Activated T-helper 2 cell treated with anti-CD3 and anti-CD28 coated beads, Interferon-gamma antibody, Interleukin-2, Interleukin-4, amounts not matched to agents 10 μg/mL and 5 μg/mL and 100 μg/mL, durations not matched to agents 14 hours and 24 hours and 36 hours (primary cell): ENCODE results near the gene KCNS3. TPM values are rescaled to one million over a fixed set of nuclear protein-coding genes. Genes with fewer than 3 reads are reported as not detected.

ENCODE experiments used
- DNase-seq: peaks from one replicate; pipeline ENCODE4 v3.0.0; 2021; ENCODE audit warnings: low spot score
- H3K27ac Mint-ChIP-seq: one replicate; pipeline ENCODE4 v1.8.0; 2021; ENCODE audit warnings: mixed read lengths
- H3K27me3 Mint-ChIP-seq: one replicate; pipeline ENCODE4 v1.8.0; 2021; ENCODE audit warnings: low read depth, mixed read lengths
- H3K36me3 Mint-ChIP-seq: one replicate; pipeline ENCODE4 v1.8.0; 2021; ENCODE audit warnings: low read depth, mixed read lengths
- H3K4me1 Mint-ChIP-seq: one replicate; pipeline ENCODE4 v1.8.0; 2021; ENCODE audit warnings: low read depth, mixed read lengths
- H3K4me3 Mint-ChIP-seq: one replicate; pipeline ENCODE4 v1.8.0; 2021; ENCODE audit warnings: low read depth, mild to moderate bottlenecking, moderate library complexity, mixed read lengths
- H3K9me3 Mint-ChIP-seq: one replicate; pipeline ENCODE4 v1.8.0; 2021; ENCODE audit warnings: mixed read lengths
- intact Hi-C: fragments of 100-400 bp; cut with micrococcal nuclease; formaldehyde crosslinking; loops from one replicate; pipeline ENCODE4 v1.15.1; 2023
- total RNA-seq: library from RNA; stranded (reverse); gene quantifications from 2 replicates; pipeline ENCODE4 v1.2.3, GENCODE V29; 2022

The KCNS3 gene
- total RNA-seq, 1 donor from 2014 or later = 0.48 TPM

GRCh38 chr2:17933256-17933655 is 54.8 kb downstream of the KCNS3 start:
- H3K36me3 Mint-ChIP-seq = no peaks in the 10 kb centered on the region
- DNase-seq = no peak
- H3K4me1 Mint-ChIP-seq = no peaks in the 10 kb centered on the region
- no peaks in the 10 kb centered on the region for H3K9me3 Mint-ChIP-seq
- no peak overlapping the region for H3K27ac Mint-ChIP-seq
- no peak overlapping the region for H3K4me3 Mint-ChIP-seq
- intact Hi-C loops = no loop called here
- no peaks in the 10 kb centered on the region for H3K27me3 Mint-ChIP-seq

- no peak for DNase-seq
- Mint-ChIP-seq H3K4me3 (no peak overlapping the region), H3K27me3 (no peaks in the 10 kb centered on the region), H3K9me3 (no peaks in the 10 kb centered on the region), H3K27ac (no peak overlapping the region), H3K4me1 (no peaks in the 10 kb centered on the region), H3K36me3 (no peaks in the 10 kb centered on the region)
- intact Hi-C loops = no loop called here
These were observed 56.3 kb downstream of the KCNS3 start for GRCh38 chr2:17934721-17935120.

DNA sequence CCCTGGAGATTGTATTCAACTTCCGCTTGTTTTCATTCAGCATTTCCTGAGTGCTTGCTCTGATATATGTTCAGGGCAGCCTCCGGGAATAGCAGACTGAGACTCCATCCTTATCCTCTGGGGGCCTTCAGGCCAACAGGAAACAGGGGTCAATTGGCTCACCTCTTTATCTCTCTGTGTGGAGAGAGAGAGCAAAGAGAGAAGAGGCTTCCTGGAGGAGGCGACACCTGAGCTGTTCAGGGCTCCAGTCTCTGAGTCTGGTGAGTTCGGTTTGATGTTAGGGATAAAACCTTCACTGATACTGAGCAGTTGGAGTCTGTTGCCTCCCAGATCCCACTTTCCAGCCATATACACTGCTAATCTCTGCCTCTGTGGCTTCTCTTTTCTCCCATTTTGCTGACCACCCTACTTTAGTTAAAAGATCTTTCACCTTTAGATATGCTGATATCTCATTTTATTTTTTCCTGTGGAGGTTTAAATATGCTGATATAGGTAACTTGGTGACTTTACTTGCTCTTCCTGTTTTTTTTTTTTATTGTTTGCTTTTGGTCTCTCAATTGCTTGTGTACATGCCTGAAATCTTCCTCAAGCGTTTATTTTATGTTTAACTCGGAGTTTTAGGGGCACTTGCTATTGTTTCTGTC is 56.9 kb downstream of the KCNS3 start:
- Mint-ChIP-seq H3K27me3 (no peaks in the 10 kb centered on the region), H3K4me3 (no peak overlapping the region), H3K36me3 (no peaks in the 10 kb centered on the region), H3K4me1 (no peaks in the 10 kb centered on the region), H3K27ac (no peak overlapping the region), H3K9me3 (no peaks in the 10 kb centered on the region)
- intact Hi-C loops = no loop called here
- DNase-seq = no peak

DNA sequence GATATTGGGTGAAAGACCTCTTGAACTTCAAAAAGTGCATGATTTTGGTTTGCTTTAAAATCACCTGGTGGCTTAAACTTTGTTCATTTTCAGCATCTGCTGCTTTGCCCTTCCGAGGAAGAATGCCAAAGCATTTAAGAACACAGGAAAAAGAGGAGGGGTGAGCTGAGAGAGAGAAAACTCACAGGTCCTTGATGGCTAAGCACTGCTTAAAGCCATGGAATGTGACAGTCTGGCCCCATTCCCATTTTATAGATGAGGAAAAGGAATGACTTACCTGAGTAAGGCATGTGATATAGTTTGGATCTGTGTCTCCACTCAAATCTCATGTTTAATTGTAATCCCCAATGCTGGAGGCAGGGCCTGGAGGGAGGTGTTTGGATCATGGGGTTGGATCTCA is 58.1 kb downstream of the KCNS3 start:
- no peak overlapping the region for H3K4me3 Mint-ChIP-seq
- H3K27me3 Mint-ChIP-seq = no peaks in the 10 kb centered on the region
- H3K27ac Mint-ChIP-seq = no peak overlapping the region
- no peaks in the 10 kb centered on the region for H3K9me3 Mint-ChIP-seq
- H3K4me1 Mint-ChIP-seq = no peaks in the 10 kb centered on the region
- no peak for DNase-seq
- intact Hi-C loops = no loop called here
- H3K36me3 Mint-ChIP-seq = no peaks in the 10 kb centered on the region

DNA sequence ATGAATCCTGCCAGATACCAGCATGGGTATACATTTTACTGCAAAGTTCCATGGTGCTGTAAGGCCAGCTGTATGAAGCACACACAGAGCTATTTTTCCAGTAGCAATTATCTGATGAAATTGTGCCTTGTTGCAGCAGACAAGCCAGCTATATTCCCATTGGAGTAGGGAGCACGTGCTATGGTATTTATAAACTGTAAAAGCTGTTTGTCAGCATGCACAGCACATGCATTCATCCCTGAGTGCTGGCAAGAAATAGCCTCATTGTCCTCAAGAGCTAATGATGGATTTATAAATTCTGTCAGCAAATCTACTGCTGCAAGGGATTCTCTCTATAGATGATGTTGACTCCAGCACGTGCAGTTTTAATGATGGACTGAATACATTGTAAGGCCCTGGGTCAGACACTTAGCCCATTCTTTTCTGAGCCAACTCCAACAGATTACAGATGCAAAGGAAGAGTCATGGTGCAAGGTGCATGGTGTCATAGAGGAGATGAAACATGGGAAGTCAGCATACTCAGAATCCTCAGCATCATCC is 61.7 kb downstream of the KCNS3 start:
- Mint-ChIP-seq H3K4me1 (no peaks in the 10 kb centered on the region), H3K9me3 (no peaks in the 10 kb centered on the region), H3K36me3 (no peaks in the 10 kb centered on the region), H3K27me3 (no peaks in the 10 kb centered on the region), H3K4me3 (no peak overlapping the region), H3K27ac (no peak overlapping the region)
- DNase-seq = no peak
- intact Hi-C loops = no loop called here

GRCh38 chr2:17943444-17943843 is 65.0 kb downstream of the KCNS3 start:
- Mint-ChIP-seq H3K4me3 (no peak overlapping the region), H3K36me3 (no peaks in the 10 kb centered on the region), H3K27me3 (no peaks in the 10 kb centered on the region), H3K27ac (no peak overlapping the region), H3K9me3 (no peaks in the 10 kb centered on the region), H3K4me1 (no peaks in the 10 kb centered on the region)
- DNase-seq = no peak
- intact Hi-C loops = no loop called here

DNA sequence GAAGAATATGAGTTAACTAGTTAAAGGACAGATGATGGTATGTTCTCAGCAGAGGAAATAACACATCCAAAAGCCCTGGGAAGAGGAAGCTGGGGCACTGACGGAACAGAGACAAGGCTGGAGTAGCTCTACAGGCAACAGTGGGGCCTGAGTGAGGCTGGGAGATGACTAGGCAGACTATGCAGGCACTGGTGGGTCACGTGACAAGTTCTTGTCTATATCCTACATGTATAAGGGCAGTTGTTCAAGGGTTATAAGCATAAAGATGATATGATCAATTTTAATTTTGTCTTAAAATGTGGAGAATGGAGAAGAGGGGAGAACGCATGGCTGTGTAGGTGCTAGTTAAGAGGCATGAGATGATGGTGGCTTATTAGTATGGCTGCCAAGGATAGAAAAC is 68.6 kb downstream of the KCNS3 start:
- H3K9me3 Mint-ChIP-seq = no peaks in the 10 kb centered on the region
- no peaks in the 10 kb centered on the region for H3K4me1 Mint-ChIP-seq
- no peak overlapping the region for H3K27ac Mint-ChIP-seq
- H3K27me3 Mint-ChIP-seq = no peaks in the 10 kb centered on the region
- intact Hi-C loops = no loop called here
- no peaks in the 10 kb centered on the region for H3K36me3 Mint-ChIP-seq
- no peak overlapping the region for H3K4me3 Mint-ChIP-seq
- DNase-seq = no peak

GRCh38 chr2:17950006-17950405 is 71.5 kb downstream of the KCNS3 start:
- Mint-ChIP-seq H3K27ac (no peak overlapping the region), H3K36me3 (no peaks in the 10 kb centered on the region), H3K4me1 (no peaks in the 10 kb centered on the region), H3K27me3 (no peaks in the 10 kb centered on the region), H3K9me3 (no peaks in the 10 kb centered on the region), H3K4me3 (no peak overlapping the region)
- no peak for DNase-seq
- intact Hi-C loops = no loop called here

DNA sequence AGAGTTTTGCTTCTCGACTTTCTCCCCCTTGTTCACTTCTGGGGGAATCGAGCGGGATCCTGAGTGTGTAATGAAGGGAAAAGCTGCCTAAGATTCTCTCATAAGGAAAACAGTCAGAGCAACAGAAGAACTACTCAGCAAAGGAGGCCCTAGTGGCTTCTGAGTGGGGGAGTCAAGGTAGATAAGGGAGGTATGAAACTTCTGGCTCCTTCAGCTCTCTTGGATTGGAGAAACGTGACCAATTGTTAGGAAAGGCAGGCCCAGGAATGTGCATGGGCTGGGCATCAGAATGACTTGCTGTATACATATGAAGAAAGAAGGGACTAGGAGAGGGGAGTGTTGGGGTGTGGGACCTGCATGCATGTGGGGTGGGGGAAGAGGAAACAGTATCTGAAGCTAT is 73.1 kb downstream of the KCNS3 start:
- Mint-ChIP-seq H3K4me1 (no peaks in the 10 kb centered on the region), H3K4me3 (no peak overlapping the region), H3K9me3 (no peaks in the 10 kb centered on the region), H3K27ac (no peak overlapping the region), H3K27me3 (no peaks in the 10 kb centered on the region), H3K36me3 (no peaks in the 10 kb centered on the region)
- intact Hi-C loops = no loop called here
- DNase-seq = no peak

GRCh38 chr2:17958466-17959092 is 80.1 kb downstream of the KCNS3 start:
- H3K4me1 Mint-ChIP-seq = no peaks in the 10 kb centered on the region
- no peaks in the 10 kb centered on the region for H3K9me3 Mint-ChIP-seq
- no peaks in the 10 kb centered on the region for H3K36me3 Mint-ChIP-seq
- no peak overlapping the region for H3K4me3 Mint-ChIP-seq
- intact Hi-C loops = no loop called here
- H3K27ac Mint-ChIP-seq = no peak overlapping the region
- no peaks in the 10 kb centered on the region for H3K27me3 Mint-ChIP-seq
- no peak for DNase-seq

DNA sequence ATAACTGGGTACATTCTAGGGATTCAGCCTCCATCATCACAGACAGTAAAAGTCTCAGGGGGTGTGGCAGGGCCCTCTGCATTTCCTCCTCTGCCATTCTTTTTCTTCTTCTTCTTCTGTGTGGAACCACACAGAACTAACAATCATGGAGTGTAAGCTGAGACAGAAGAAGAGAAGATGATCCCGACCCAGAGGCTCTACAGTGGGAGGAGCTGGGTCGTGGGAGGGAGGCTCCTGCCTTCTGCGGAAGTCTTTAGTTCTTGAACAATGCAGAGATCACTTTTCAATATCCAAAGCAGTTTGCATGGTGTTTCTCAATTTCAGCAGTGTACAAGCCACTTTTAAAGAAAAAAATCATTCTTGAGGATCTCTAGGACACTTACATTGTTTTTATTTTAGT is 80.9 kb downstream of the KCNS3 start:
- H3K36me3 Mint-ChIP-seq = no peaks in the 10 kb centered on the region
- H3K9me3 Mint-ChIP-seq = no peaks in the 10 kb centered on the region
- no peak overlapping the region for H3K4me3 Mint-ChIP-seq
- no peaks in the 10 kb centered on the region for H3K27me3 Mint-ChIP-seq
- DNase-seq = no peak
- intact Hi-C loops = no loop called here
- no peaks in the 10 kb centered on the region for H3K4me1 Mint-ChIP-seq
- no peak overlapping the region for H3K27ac Mint-ChIP-seq

- no peaks in the 10 kb centered on the region for H3K27me3 Mint-ChIP-seq
- H3K4me3 Mint-ChIP-seq = no peak overlapping the region
- intact Hi-C loops = no loop called here
- no peaks in the 10 kb centered on the region for H3K9me3 Mint-ChIP-seq
- no peak overlapping the region for H3K27ac Mint-ChIP-seq
- H3K36me3 Mint-ChIP-seq = no peaks in the 10 kb centered on the region
- no peak for DNase-seq
- H3K4me1 Mint-ChIP-seq = no peaks in the 10 kb centered on the region
These were observed 81.4 kb downstream of the KCNS3 start for GRCh38 chr2:17959833-17960232.

GRCh38 chr2:17960925-17961324 is 82.5 kb downstream of the KCNS3 start:
- DNase-seq = no peak
- Mint-ChIP-seq H3K36me3 (no peaks in the 10 kb centered on the region), H3K27ac (no peak overlapping the region), H3K4me3 (no peak overlapping the region), H3K9me3 (no peaks in the 10 kb centered on the region), H3K4me1 (no peaks in the 10 kb centered on the region), H3K27me3 (no peaks in the 10 kb centered on the region)
- intact Hi-C loops = no loop called here
